Measurements from ENCODE around the gene PRKCH.
"Not testable (repeated sequence)": the region's sequence is repeated elsewhere in the genome, so short reads cannot be mapped to it uniquely, and the experiment has no call there.

Gene PRKCH

GRCh38 chr14:61300754-61301153 is 20.6 kb upstream of the PRKCH start:
- no peak for TF ChIP-seq CTCF (IDR thresholded peaks at IDR 0.05; ENCODE audit: low read depth, low read length)
- no peak overlapping the region for H3K4me3 ChIP-seq (ENCODE audit: low read depth, low read length)

- no peak overlapping the region for H3K4me3 ChIP-seq (ENCODE audit: low read depth, low read length)
- no peak for TF ChIP-seq CTCF (IDR thresholded peaks at IDR 0.05; ENCODE audit: low read depth, low read length)
Measured at GRCh38 chr14:61304688-61305087, 16.7 kb upstream of the PRKCH start.

- no peak overlapping the region for H3K4me3 ChIP-seq (ENCODE audit: low read depth, low read length)
- TF ChIP-seq CTCF (IDR thresholded peaks at IDR 0.05; ENCODE audit: low read depth, low read length), result no peak
Measured at GRCh38 chr14:61308198-61308597, 13.2 kb upstream of the PRKCH start.

GRCh38 chr14:61308701-61309100 is 12.7 kb upstream of the PRKCH start:
- not testable (repeated sequence) for H3K4me3 ChIP-seq (ENCODE audit: low read depth, low read length)

GRCh38 chr14:61315313-61315712 is 6.1 kb upstream of the PRKCH start:
- no peak for TF ChIP-seq CTCF (IDR thresholded peaks at IDR 0.05; ENCODE audit: low read depth, low read length)
- H3K4me3 ChIP-seq (ENCODE audit: low read depth, low read length), result no peak overlapping the region

- no peak overlapping the region for H3K4me3 ChIP-seq (ENCODE audit: low read depth, low read length)
- no peak for TF ChIP-seq CTCF (IDR thresholded peaks at IDR 0.05; ENCODE audit: low read depth, low read length)
Measured at GRCh38 chr14:61319086-61319485, 2.3 kb upstream of the PRKCH start.

- no peak overlapping the region for H3K4me3 ChIP-seq (ENCODE audit: low read depth, low read length)
- no peak for TF ChIP-seq CTCF (IDR thresholded peaks at IDR 0.05; ENCODE audit: low read depth, low read length)
Measured at GRCh38 chr14:61319706-61320105, 1.7 kb upstream of the PRKCH start.

GRCh38 chr14:61320170-61320569 is 1.2 kb upstream of the PRKCH start:
- H3K4me3 ChIP-seq (ENCODE audit: low read depth, low read length), result not testable (repeated sequence)

All from WI38 (cell line).